HepG2 (cell line): Measurements from ENCODE around the gene ARF6. TPM values are rescaled to one million over a fixed set of nuclear protein-coding genes. Genes with fewer than 3 reads are reported as not detected.

Source experiments
- ELF3 ChIP-seq: IDR thresholded peaks from 2 replicates; pipeline ENCODE4 v1.6.1; 2016; ENCODE audit warnings: missing genetic modification reagents, missing compliant biosample characterization
- KIAA2018 ChIP-seq: sonication (generic); formaldehyde crosslinking; IDR thresholded peaks from 2 replicates; pipeline ENCODE4 v1.5.0; 2020; ENCODE audit warnings: mild to moderate bottlenecking, missing genetic modification reagents, borderline replicate concordance
- KMT2A ChIP-seq: sonication (generic); formaldehyde crosslinking; IDR thresholded peaks from 2 replicates; pipeline ENCODE4 v1.4.0; 2020; ENCODE audit warnings: missing genetic modification reagents
- NONO ChIP-seq, 2 experiments: fragments of 450-650 bp in 1 of 2; sonication (generic) in 1 of 2; formaldehyde crosslinking in 1 of 2; IDR thresholded peaks in 1 of 2; conservative IDR thresholded peaks in 1 of 2; 2 replicates each; pipeline versions ENCODE4 v1.6.1 to v1.8.0; 2017 to 2022; ENCODE audit warnings: mild to moderate bottlenecking in 1 of 2, missing genetic modification reagents in 1 of 2, moderate library complexity in 1 of 2
- PHF8 ChIP-seq: sonication (generic); formaldehyde crosslinking; IDR thresholded peaks from 2 replicates; pipeline ENCODE4 v1.5.0; 2020; ENCODE audit warnings: missing genetic modification reagents
- RARG ChIP-seq: sonication (generic); formaldehyde crosslinking; IDR thresholded peaks from 2 replicates; pipeline ENCODE4 v1.4.0; 2020; ENCODE audit warnings: low read depth, mild to moderate bottlenecking, missing genetic modification reagents
- RORA ChIP-seq: sonication (generic); formaldehyde crosslinking; IDR thresholded peaks from 2 replicates; pipeline ENCODE4 v1.5.0; 2020; ENCODE audit warnings: mild to moderate bottlenecking, missing genetic modification reagents, moderate library complexity
- ZBTB20 ChIP-seq: sonication (generic); formaldehyde crosslinking; IDR thresholded peaks from 2 replicates; pipeline ENCODE4 v1.8.1; 2023; ENCODE audit warnings: missing genetic modification reagents, low read depth, mild to moderate bottlenecking, borderline replicate concordance
- polyA plus RNA-seq, 8 experiments: library from polyadenylated mRNA; depleted of rRNA in 3 of 8; stranded (reverse) in 7 of 8; unstranded in 1 of 8; fragments of >200 nt; fragmentation: Illumina TruSeq in 4 of 8; extraction: Trizol in 4 of 8; gene quantifications; 2 replicates each; pipeline versions ENCODE4 v1.2.1 to v1.2.3, GENCODE V29; 2011 to 2016; ENCODE audit warnings: low read depth in 4 of 8, missing spikeins in 1 of 8, mixed read lengths in 1 of 8; ENCODE audit not compliant: insufficient read depth in 1 of 8
- total RNA-seq, 5 experiments: library from RNA; depleted of rRNA; stranded (reverse); fragments of >200 nt; fragmentation: Illumina TruSeq; extraction: Trizol; gene quantifications; 2 replicates each; pipeline ENCODE4 v1.2.3, GENCODE V29; 2016; ENCODE audit warnings: low read depth in 1 of 5
- TF ChIP-seq, protein P1 (sequence below): sonication (generic); formaldehyde crosslinking; IDR thresholded peaks from 2 replicates; pipeline ENCODE4 v1.4.0; 2020; ENCODE audit warnings: mild to moderate bottlenecking, missing genetic modification reagents

The ARF6 gene
- total and polyA plus RNA-seq, 2 of the 13 experiments (the other 11 are each of a cell fraction or from before 2014, with no cell fraction given) = 12.7 to 31.9 TPM

GRCh38 chr14:49852301-49853157, 40.4 kb upstream of the ARF6 start, which contains the start of gene NEMF (continued):
- TF ChIP-seq, protein P1, sequence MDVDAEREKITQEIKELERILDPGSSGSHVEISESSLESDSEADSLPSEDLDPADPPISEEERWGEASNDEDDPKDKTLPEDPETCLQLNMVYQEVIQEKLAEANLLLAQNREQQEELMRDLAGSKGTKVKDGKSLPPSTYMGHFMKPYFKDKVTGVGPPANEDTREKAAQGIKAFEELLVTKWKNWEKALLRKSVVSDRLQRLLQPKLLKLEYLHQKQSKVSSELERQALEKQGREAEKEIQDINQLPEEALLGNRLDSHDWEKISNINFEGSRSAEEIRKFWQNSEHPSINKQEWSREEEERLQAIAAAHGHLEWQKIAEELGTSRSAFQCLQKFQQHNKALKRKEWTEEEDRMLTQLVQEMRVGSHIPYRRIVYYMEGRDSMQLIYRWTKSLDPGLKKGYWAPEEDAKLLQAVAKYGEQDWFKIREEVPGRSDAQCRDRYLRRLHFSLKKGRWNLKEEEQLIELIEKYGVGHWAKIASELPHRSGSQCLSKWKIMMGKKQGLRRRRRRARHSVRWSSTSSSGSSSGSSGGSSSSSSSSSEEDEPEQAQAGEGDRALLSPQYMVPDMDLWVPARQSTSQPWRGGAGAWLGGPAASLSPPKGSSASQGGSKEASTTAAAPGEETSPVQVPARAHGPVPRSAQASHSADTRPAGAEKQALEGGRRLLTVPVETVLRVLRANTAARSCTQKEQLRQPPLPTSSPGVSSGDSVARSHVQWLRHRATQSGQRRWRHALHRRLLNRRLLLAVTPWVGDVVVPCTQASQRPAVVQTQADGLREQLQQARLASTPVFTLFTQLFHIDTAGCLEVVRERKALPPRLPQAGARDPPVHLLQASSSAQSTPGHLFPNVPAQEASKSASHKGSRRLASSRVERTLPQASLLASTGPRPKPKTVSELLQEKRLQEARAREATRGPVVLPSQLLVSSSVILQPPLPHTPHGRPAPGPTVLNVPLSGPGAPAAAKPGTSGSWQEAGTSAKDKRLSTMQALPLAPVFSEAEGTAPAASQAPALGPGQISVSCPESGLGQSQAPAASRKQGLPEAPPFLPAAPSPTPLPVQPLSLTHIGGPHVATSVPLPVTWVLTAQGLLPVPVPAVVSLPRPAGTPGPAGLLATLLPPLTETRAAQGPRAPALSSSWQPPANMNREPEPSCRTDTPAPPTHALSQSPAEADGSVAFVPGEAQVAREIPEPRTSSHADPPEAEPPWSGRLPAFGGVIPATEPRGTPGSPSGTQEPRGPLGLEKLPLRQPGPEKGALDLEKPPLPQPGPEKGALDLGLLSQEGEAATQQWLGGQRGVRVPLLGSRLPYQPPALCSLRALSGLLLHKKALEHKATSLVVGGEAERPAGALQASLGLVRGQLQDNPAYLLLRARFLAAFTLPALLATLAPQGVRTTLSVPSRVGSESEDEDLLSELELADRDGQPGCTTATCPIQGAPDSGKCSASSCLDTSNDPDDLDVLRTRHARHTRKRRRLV = no peak
- TF ChIP-seq ZBTB20 (CRISPR knock-in tag) (peak; percentile 86; the same call in 1 of the 2 replicates), RARG (no peak), KMT2A (CRISPR knock-in tag) (peak; percentile 92), PHF8 (CRISPR knock-in tag) (peak; percentile 96), KIAA2018 (0 out of 2 replicates have a peak, but pooled peaks have one; percentile 67), NONO (IDR thresholded peaks at IDR 0.05) (no peak), NONO (CRISPR knock-in tag; conservative IDR thresholded peaks at IDR 0.05) (peak; percentile 84; the same call in 1 of the 2 replicates), ELF3 (CRISPR knock-in tag) (peak; percentile 86), RORA (no peak)
